MCF 10A (cell line): ENCODE results near the gene SLC9A3. TPM values are rescaled to one million over a fixed set of nuclear protein-coding genes. Genes with fewer than 3 reads are reported as not detected.
A peak's percentile ranks its signal among the peaks of the same experiment; 100 is the strongest.

Source experiments
- BruUV-seq: library from RNA; stranded (reverse); fragments of 400-500 nt; replicated peaks from 2 replicates; lab custom pipeline; 2021; lab: Mats Ljungman, UMichigan
- CTCF ChIA-PET: fragments of 300-600 bp; sonication (Branson Sonifier 250); formaldehyde crosslinking; extraction: SDS; loops from one replicate; lab custom pipeline; 2021; ENCODE audit warnings: antibody characterized with exemption, inconsistent platforms; lab: Yijun Ruan, JAX
- POLR2A ChIA-PET: fragments of 300-600, 350-650 bp; sonication (Branson Sonifier 250); formaldehyde crosslinking; extraction: SDS; loops from one replicate; lab custom pipeline; 2020; ENCODE audit warnings: antibody characterized with exemption, inconsistent platforms; lab: Yijun Ruan, JAX
- DNase-seq: peaks from one replicate; pipeline ENCODE4 v3.0.0-alpha.2; 2018; ENCODE audit not compliant: unreplicated experiment
- H3K27ac Mint-ChIP-seq: one replicate; pipeline ENCODE4 v1.8.0; 2022; ENCODE audit warnings: mild to moderate bottlenecking, low read depth, mixed read lengths; ENCODE audit not compliant: unreplicated experiment
- H3K27me3 Mint-ChIP-seq: one replicate; pipeline ENCODE4 v1.8.0; 2022; ENCODE audit warnings: mixed read lengths; ENCODE audit not compliant: insufficient read depth, unreplicated experiment
- H3K36me3 Mint-ChIP-seq: one replicate; pipeline ENCODE4 v1.8.0; 2022; ENCODE audit warnings: mild to moderate bottlenecking, moderate library complexity, mixed read lengths; ENCODE audit not compliant: insufficient read depth, unreplicated experiment
- H3K4me1 Mint-ChIP-seq: one replicate; pipeline ENCODE4 v1.8.0; 2022; ENCODE audit warnings: mixed read lengths; ENCODE audit not compliant: insufficient read depth, unreplicated experiment
- H3K4me3 Mint-ChIP-seq: one replicate; pipeline ENCODE4 v1.8.0; 2022; ENCODE audit warnings: mild to moderate bottlenecking, moderate library complexity, mixed read lengths; ENCODE audit not compliant: unreplicated experiment
- H3K9me3 Mint-ChIP-seq: one replicate; pipeline ENCODE4 v1.8.0; 2022; ENCODE audit warnings: mixed read lengths; ENCODE audit not compliant: unreplicated experiment
- intact Hi-C: fragments of 100-400 bp; cut with micrococcal nuclease; formaldehyde crosslinking; loops from 2 replicates; pipeline ENCODE4 v1.14.1; 2022
- total RNA-seq: library from RNA; stranded (reverse); gene quantifications from 2 replicates; pipeline ENCODE4 v1.2.3, GENCODE V29; 2022
- TF ChIP-seq, protein P1 (sequence below): fragments of 200-600 bp; IDR thresholded peaks from one replicate; pipeline ENCODE4 v1.8.0; 2022; ENCODE audit warnings: antibody characterized with exemption, mild to moderate bottlenecking; ENCODE audit not compliant: unreplicated experiment

SLC9A3 gene
- total RNA-seq, 1 experiment from 2014 or later = 1.0 TPM

- TF ChIP-seq, protein P1, sequence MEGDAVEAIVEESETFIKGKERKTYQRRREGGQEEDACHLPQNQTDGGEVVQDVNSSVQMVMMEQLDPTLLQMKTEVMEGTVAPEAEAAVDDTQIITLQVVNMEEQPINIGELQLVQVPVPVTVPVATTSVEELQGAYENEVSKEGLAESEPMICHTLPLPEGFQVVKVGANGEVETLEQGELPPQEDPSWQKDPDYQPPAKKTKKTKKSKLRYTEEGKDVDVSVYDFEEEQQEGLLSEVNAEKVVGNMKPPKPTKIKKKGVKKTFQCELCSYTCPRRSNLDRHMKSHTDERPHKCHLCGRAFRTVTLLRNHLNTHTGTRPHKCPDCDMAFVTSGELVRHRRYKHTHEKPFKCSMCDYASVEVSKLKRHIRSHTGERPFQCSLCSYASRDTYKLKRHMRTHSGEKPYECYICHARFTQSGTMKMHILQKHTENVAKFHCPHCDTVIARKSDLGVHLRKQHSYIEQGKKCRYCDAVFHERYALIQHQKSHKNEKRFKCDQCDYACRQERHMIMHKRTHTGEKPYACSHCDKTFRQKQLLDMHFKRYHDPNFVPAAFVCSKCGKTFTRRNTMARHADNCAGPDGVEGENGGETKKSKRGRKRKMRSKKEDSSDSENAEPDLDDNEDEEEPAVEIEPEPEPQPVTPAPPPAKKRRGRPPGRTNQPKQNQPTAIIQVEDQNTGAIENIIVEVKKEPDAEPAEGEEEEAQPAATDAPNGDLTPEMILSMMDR = no peak
- no peaks in the 10 kb centered on the region for H3K9me3 Mint-ChIP-seq
- H3K4me3 Mint-ChIP-seq = no peak overlapping the region
- ChIA-PET POLR2A (no interaction called here), CTCF (no interaction called here)
- intact Hi-C loops = no loop called here
- BruUV-seq = no TSS peak
- H3K36me3 Mint-ChIP-seq = no peaks in the 10 kb centered on the region
- no peak overlapping the region for H3K27ac Mint-ChIP-seq
- peaks cover 13% of the 10 kb centered on the region for H3K27me3 Mint-ChIP-seq
- no peak for DNase-seq
- no peaks in the 10 kb centered on the region for H3K4me1 Mint-ChIP-seq
Observed at GRCh38 chr5:556909-557441, 32.7 kb upstream of the SLC9A3 start.

GRCh38 chr5:555058-555623 lies 30.9 kb upstream of the SLC9A3 start:
- intact Hi-C loops = no loop called here
- CTCF ChIA-PET = no interaction called here
- no peak overlapping the region for H3K4me3 Mint-ChIP-seq

DNA sequence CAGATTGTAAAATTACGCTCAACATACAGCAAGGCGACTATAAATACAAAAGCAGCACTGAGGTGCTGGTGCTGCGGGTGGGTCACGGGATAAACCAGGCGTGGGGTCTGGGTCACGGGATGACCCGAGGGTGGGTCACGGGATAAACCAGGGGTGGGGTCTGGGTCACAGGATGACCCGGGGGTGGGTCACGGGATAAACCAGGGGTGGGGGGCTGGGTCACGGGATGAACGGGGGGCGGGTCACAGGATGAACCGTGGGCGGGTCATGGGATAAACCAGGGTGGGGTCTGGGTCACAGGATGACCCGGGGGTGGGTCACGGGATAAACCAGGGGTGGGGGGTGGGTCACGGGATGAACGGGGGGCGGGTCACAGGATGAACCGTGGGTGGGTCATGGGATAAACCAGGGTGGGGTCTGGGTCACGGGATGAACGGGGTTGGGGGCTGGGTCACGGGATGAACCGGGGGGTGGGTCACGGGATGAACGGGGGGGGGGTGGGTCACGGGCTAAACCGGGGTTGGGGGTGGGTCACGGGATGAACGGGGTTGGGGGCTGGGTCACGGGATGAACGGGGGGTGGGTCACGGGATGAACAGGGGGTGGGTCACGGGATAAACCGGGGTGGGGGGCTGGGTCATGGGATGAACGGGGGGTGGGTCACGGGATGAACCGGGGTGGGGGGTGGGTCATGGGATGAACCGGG lies 30.2 kb upstream of the SLC9A3 start:
- Mint-ChIP-seq H3K4me3 (no peak overlapping the region), H3K9me3 (peaks cover 15% of the 10 kb centered on the region), H3K36me3 (no peaks in the 10 kb centered on the region), H3K27me3 (peaks cover 19% of the 10 kb centered on the region), H3K4me1 (no peaks in the 10 kb centered on the region), H3K27ac (no peak overlapping the region)
- BruUV-seq = no TSS peak
- no peak for DNase-seq
- POLR2A ChIA-PET = no interaction called here
- intact Hi-C loops = no loop called here
- TF ChIP-seq, protein P1 = no peak
- CTCF ChIA-PET = no interaction called here

More at GRCh38 chr5:555058-555623, 30.9 kb upstream of the SLC9A3 start:
- Mint-ChIP-seq H3K4me1 (no peaks in the 10 kb centered on the region), H3K9me3 (peaks cover 9% of the 10 kb centered on the region), H3K27ac (no peak overlapping the region), H3K27me3 (peaks cover 16% of the 10 kb centered on the region), H3K36me3 (no peaks in the 10 kb centered on the region)
- POLR2A ChIA-PET = no interaction called here
- TF ChIP-seq, protein P1 = no peak
- BruUV-seq = no TSS peak
- no peak for DNase-seq

- no peak overlapping the region for H3K4me3 Mint-ChIP-seq
- ChIA-PET POLR2A (no interaction called here), CTCF (no interaction called here)
- peak; percentile 2 for DNase-seq
- intact Hi-C loops = no loop called here
- no peaks in the 10 kb centered on the region for H3K36me3 Mint-ChIP-seq
- peaks cover 20% of the 10 kb centered on the region for H3K9me3 Mint-ChIP-seq
- TF ChIP-seq, protein P1 = no peak
- no peaks in the 10 kb centered on the region for H3K4me1 Mint-ChIP-seq
- H3K27ac Mint-ChIP-seq = no peak overlapping the region
- BruUV-seq = no TSS peak
- peaks cover 25% of the 10 kb centered on the region for H3K27me3 Mint-ChIP-seq
Observed at GRCh38 chr5:553874-554273, 29.6 kb upstream of the SLC9A3 start.
